Ishikawa (cell line): ENCODE data around the gene UGGT1.

Experiments used
- CREB1 ChIP-seq: IDR thresholded peaks from 2 replicates; pipeline ENCODE4 v1.6.1; 2012; ENCODE audit warnings: low read depth
- EGR1 ChIP-seq: IDR thresholded peaks from 2 replicates; pipeline ENCODE4 v1.6.1; 2012
- EP300 ChIP-seq: IDR thresholded peaks from 2 replicates; pipeline ENCODE4 v1.6.1; 2012; ENCODE audit warnings: borderline replicate concordance
- TAF1 ChIP-seq: IDR thresholded peaks from 2 replicates; pipeline ENCODE4 v1.6.1; 2012; ENCODE audit warnings: low read depth, mild to moderate bottlenecking
- YY1 ChIP-seq: IDR thresholded peaks from 2 replicates; pipeline ENCODE4 v1.6.1; 2012; ENCODE audit warnings: low read depth
- ZBTB7A ChIP-seq: IDR thresholded peaks from 2 replicates; pipeline ENCODE4 v1.6.1; 2012; ENCODE audit warnings: low read depth
- TF ChIP-seq, protein P1 (sequence below): IDR thresholded peaks from 2 replicates; pipeline ENCODE4 v1.6.1; 2012; ENCODE audit warnings: low read depth, mild to moderate bottlenecking

DNA sequence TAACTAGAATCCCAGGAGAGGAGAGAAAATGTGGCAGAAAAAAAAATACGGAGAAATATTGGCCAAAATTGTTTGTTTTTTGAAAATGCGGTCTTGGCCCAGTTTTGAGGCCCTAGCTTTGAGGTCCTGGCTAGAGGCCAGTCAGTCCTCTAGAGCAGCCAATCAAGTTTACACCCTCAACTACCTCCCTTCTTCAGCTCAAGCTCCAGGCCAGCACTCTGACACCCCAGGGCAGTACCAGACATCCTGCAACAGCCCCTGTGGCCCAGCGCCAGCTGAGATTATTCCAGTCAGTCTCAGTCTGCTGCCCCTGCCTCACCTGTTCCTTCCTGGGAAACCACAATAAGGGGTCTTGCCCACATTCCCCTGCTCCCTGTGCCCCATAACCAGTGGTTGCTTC lies 107.7 kb downstream of the UGGT1 start:
- no peak for TF ChIP-seq YY1
- TF ChIP-seq EGR1, result no peak
- TF ChIP-seq TAF1, result no peak
- no peak for TF ChIP-seq EP300
- TF ChIP-seq, protein P1, sequence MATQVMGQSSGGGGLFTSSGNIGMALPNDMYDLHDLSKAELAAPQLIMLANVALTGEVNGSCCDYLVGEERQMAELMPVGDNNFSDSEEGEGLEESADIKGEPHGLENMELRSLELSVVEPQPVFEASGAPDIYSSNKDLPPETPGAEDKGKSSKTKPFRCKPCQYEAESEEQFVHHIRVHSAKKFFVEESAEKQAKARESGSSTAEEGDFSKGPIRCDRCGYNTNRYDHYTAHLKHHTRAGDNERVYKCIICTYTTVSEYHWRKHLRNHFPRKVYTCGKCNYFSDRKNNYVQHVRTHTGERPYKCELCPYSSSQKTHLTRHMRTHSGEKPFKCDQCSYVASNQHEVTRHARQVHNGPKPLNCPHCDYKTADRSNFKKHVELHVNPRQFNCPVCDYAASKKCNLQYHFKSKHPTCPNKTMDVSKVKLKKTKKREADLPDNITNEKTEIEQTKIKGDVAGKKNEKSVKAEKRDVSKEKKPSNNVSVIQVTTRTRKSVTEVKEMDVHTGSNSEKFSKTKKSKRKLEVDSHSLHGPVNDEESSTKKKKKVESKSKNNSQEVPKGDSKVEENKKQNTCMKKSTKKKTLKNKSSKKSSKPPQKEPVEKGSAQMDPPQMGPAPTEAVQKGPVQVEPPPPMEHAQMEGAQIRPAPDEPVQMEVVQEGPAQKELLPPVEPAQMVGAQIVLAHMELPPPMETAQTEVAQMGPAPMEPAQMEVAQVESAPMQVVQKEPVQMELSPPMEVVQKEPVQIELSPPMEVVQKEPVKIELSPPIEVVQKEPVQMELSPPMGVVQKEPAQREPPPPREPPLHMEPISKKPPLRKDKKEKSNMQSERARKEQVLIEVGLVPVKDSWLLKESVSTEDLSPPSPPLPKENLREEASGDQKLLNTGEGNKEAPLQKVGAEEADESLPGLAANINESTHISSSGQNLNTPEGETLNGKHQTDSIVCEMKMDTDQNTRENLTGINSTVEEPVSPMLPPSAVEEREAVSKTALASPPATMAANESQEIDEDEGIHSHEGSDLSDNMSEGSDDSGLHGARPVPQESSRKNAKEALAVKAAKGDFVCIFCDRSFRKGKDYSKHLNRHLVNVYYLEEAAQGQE, result no peak
- no peak for TF ChIP-seq ZBTB7A
- TF ChIP-seq CREB1, result no peak
